ENCODE measurements around the gene STAT5B.

DNA sequence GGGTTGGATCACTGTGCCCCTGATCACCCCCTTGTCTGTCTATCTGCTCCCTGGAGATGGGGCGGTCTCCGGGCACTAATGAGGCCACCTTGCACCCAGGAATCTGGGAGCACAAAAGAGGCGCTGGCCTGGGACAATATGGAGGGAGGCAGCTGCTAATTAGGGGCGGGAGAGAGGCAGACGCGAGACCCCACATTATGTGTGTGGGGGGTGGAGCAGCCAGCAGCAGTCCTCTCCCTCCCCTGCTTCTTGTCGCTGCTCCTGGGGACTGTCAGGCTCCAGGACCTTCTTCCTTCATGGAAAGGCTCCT is 90.6 kb downstream of the STAT5B start:
- TF ChIP-seq TAF1 (IDR thresholded peaks at IDR 0.05; ENCODE audit: borderline replicate concordance, insufficient read depth, low read length) (no peak), POLR2AphosphoS5 (IDR thresholded peaks at IDR 0.05; ENCODE audit: low read depth, low read length) (no peak)
